PFSK-1 (cell line): ENCODE measurements around the gene RNASEH1.

Experiments used
- FOXP2 ChIP-seq: optimal IDR thresholded peaks from 2 replicates; pipeline ENCODE3; 2011; ENCODE audit warnings: borderline replicate concordance, control low read depth, inconsistent platforms; ENCODE audit not compliant: insufficient read depth; ENCODE audit errors: extremely low read length, extremely low read depth
- POLR2AphosphoS5 ChIP-seq: IDR thresholded peaks from 2 replicates; pipeline ENCODE4 v1.6.1; 2012; ENCODE audit warnings: low read depth, mild to moderate bottlenecking, control low read depth, low read length, moderate library complexity
- REST ChIP-seq, 2 experiments: IDR thresholded peaks; 2 replicates each; pipeline versions ENCODE4 v1.6.1 to v1.8.0; 2011 to 2012; ENCODE audit warnings: low read depth in 2 of 2, low read length in 2 of 2, control low read depth in 1 of 2, inconsistent platforms in 1 of 2, mild to moderate bottlenecking in 1 of 2, moderate library complexity in 1 of 2; ENCODE audit not compliant: insufficient read depth in 1 of 2
- SIN3A ChIP-seq: IDR thresholded peaks from 2 replicates; pipeline ENCODE4 v1.6.1; 2012; ENCODE audit warnings: mild to moderate bottlenecking, low read length, moderate library complexity, borderline replicate concordance; ENCODE audit not compliant: insufficient read depth
- TAF1 ChIP-seq: IDR thresholded peaks from 2 replicates; pipeline ENCODE4 v1.6.1; 2012; ENCODE audit warnings: low read length, control low read depth, borderline replicate concordance; ENCODE audit not compliant: insufficient read depth

GRCh38 chr2:3578987-3579386, 20.9 kb upstream of the RNASEH1 start:
- no peak for TF ChIP-seq REST (IDR thresholded peaks at IDR 0.05; ENCODE audit: insufficient read depth in 1 of 2, low read depth in 2 of 2, low read length in 2 of 2)
- no peak for TF ChIP-seq POLR2AphosphoS5
- TF ChIP-seq TAF1, result no peak
- no peak for TF ChIP-seq SIN3A
- TF ChIP-seq FOXP2, result no peak
